HCEC 1CT (cell line): ENCODE measurements around the gene ABHD18.
"Not testable (repeated sequence)": the region's sequence is repeated elsewhere in the genome, so short reads cannot be mapped to it uniquely, and the experiment has no call there.

Experiments
- DNase-seq: peaks from one replicate; pipeline ENCODE4 v3.0.0-alpha.2; 2017

The ABHD18 gene

DNA sequence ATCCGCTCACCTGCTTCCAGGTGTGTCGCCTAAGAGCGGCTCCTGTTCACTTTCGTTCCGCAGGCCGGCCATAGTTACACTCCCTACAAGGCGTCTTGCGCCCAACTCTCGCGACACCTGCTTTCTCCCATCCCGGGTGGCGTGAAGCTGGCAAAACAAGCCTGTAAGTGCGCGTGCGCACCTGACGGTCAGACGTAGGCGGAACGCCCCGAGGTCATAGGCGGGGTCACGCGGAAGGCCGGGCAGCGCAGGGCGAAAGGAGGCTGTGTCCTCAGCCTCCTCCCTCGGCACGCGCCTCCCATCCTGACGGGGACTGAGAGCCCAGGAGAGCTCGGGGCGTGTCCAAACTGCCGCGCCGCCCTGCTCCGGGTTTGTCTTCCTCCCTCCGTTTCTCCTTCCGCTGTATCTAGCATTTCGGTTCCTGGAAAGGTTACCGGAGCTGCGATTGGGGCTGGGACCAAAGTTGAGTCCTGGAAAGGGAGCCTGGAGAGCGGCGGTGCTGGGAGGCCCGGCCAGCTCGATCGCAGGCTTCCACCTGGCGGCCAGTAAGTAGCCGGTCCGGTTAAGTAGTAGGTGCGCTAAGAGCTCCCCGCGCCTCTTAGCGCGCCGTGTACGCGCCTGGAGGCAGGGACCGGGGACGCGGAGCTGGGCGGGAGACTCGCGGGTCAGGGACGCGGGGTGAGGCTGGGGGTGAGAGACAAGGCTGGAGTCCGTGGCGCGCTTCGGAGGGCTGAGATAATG, at the start of gene ABHD18, which contains the start of gene MFSD8:
ABHD18 (plus strand) TSS at position 345 of the 741 bp plus-strand sequence. CDS start 17,550 bp downstream, outside the sequence.
MFSD8 (minus strand) TSS at position 112 of the 741 bp plus-strand sequence; CDS start at position 72, 40 bp downstream.
- DNase-seq: peak; percentile 94

DNA sequence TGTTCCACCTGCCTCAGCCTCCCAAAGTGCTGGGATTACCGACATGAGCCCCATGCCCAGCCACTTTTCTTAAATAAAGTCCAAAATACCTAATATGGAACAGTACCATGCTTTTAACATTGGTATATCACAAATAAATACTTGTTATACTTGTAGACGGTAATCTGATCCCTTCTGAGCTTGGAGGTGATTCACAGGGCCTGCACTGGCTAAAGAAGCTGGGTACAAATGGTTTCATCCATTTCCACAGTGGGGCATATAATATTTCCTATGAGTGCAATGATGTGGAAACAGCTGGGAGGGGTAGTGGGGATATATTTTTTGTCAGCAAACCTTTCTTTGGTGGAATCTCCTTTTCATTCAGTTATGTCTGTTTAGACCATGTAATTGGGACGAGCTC, 48.7 kb upstream of the ABHD18 start:
- DNase-seq: no peak

DNA sequence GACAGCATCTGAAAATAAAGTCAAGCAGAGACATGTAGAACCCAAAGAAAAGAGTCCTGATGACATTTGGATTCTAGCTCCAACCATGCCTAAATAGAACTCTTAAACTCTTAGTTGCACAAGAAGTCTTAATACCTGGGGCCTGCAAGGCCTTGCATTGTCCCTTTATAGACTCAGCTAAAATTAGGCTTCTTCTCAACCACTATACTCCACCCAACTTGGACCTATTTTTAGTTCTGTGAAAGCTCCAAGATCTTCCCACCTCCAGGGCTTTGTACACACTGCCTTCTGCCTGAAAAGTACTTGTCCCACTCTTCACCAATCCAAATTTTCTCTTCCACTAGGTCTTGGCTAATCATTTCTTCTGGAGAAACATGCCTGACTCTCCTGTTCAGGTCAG, 48.1 kb upstream of the ABHD18 start:
- DNase-seq: no peak

DNA sequence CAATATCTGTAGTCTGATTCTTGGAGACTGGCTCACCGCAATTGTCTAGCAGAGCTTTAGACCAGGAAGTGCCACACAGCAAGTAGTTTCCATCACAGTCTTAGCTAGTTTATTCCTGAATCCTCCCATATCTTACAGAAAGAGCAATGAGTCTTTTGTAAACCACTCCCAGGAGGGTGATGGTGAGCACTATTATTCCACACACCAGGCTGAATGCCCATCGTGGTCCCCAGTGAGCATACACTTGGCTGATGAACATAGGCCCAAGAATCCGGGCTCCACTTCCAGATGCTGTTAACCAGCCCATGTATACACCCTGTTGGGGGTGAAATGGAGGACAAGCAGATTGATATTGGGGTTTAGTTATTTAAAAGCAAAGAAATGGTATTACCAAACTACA, 44.7 kb upstream of the ABHD18 start:
- no peak for DNase-seq

DNA sequence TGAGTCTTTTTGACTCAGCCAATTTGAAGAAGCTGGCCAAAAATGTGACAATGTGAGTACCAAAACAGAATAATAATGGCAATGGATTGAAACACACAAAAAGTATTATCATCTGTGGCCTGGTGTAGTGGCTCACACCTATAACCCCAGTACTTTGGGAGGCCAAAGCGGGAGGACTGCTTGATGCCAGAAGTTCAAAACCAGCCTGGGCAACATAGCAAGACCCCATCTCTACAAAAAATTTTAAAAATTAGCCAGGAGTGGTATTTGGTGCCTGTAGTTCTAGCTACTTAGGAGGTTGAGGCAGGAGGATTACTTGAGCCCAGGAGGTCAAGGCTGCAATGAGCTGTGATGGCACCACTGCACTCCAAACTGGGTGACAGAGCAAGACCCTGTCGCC, 43.0 kb upstream of the ABHD18 start:
- no peak for DNase-seq

DNA sequence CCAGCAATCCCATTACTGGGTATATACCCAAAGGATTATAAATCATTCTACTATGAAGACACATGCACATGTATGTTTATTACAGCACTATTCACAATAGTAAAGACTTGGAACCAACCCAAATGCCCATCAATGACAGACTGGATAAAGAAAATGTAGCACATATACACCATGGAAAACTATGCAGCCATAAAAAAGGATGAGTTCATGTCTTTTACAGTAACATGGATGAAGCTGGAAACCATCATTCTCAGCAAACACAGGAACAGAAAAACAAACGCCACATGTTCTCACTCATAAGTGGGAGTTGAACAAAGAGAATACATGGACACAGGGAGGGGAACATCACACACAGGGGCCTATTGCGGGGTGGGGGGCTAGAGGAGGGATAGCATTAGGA, 39.5 kb upstream of the ABHD18 start:
- not testable (repeated sequence) for DNase-seq

DNA sequence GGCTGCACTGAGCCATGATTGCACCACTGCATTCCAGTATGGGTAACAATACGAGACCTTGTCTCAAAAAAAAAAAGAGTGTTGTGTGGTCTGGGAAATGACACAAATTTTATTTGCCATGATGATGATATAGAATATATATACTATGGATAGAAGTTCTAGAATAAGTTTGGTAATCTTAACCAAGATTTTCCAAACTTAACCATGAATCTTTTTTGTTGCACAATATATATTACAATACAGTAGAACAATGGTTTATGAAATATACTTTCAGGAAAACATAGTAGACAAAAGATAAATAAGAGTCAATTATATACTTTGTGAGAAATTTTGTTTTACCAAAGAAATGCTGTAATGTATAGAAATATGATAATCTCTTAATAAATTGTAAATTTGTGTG, 35.0 kb upstream of the ABHD18 start:
- no peak for DNase-seq

DNA sequence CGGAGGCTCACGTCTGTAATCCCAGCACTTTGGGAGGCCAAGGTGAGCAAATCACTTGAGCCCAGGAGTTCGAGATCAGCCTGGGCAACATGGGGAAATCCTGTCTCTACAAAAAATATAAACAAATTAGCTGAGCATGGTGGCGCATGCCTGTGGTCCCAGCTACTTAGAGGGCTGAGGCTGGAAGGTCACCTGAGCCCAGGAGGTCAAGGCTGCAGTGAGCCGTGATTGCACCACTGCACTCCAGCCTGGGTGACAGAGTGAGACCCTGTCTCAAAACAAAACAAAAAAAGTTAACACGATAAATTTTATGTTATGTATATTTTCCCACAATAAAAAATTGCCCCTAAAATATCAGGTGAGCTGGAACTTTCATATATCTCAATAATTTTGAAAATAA, 33.4 kb upstream of the ABHD18 start:
- not testable (repeated sequence) for DNase-seq

DNA sequence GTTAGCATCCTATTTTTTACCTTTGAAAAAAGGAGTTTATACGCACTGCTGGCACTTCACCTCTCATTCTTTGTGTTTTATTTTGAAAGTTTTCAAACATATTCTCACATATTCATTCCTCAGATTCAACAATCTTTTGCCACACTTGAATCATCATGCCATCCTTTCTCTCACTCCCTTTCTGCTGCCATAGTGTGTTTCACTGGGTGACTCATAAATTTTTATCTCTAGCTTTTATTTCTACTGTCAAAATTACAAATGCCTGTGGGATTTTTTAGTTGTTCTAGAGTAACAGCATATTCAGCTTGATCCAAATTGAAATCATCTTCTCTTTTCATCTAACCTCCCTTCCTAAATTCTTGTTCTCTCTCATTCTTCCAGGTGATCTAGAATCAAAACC, 28.2 kb upstream of the ABHD18 start:
- peak; percentile 4 for DNase-seq

DNA sequence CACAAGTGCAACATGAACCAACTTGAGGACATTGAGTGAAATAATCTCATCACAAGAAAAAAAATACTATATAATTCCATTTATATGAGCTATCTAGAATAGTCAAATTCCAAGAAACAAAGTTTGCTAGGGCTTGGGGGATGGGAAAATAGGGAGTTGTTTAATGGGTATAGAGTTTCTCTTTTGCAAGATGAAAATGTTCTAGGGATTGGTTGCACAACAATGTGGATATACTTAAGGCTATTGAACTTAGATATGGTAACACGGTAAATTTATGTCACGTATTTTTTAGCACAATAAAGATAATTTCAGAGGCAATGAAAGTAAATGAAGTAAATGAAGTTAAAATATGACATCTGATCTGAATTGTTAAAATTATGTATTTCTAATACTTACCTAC, 8.1 kb upstream of the ABHD18 start:
- DNase-seq: no peak

DNA sequence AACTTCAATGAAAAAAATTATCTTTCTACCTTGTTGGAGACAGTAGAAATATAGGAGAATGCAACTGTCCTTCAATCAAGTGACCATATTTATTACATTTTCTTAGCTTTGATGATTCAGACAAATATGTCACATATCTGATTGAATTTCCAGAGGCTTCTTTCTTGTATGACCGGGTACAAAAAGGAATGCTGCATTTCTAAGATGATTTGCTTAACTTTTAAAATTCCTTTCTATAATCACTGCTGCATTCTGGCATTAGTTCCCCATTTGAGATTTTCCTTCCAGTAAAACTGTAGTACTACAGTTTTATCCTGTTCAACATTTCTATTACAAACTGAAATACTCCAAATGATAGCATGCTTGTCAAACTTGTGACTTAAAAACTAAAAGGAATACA, 5.4 kb upstream of the ABHD18 start:
- DNase-seq: no peak

DNA sequence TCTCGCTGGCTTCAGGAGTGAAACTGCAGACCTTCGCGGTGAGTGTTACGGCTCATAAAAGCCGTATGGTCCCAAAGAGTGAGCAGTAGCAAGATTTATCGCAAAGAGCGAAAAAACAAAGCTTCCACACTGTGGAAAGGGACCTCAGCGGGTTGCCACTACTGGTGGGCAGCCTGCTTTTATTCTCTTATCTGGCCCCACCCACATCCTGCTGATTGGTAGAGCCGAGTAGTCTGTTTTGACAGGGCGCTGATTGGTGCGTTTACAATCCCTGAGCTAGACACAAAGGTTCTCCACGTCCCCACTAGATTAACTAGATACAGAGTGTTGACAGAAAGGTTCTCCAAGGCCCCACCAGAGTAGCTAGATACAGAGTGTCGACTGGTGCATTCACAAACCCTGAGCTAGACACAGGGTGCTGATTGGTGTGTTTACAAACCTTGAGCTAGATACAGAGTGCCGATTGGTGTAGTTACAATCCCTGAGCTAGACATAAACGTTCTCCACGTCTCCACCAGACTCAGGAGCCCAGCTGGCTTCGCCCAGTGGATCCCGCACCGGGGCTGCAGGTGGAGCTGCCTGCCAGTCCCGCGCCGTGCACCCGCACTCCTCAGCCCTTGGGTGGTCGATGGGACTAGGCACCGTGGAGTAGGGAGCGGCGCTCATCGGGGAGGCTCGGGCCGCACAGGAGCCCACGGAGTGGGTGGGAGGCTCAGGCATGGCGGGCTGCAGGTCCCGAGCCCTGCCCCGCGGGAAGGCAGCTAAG, 1.4 kb upstream of the ABHD18 start:
- DNase-seq: not testable (repeated sequence)

DNA sequence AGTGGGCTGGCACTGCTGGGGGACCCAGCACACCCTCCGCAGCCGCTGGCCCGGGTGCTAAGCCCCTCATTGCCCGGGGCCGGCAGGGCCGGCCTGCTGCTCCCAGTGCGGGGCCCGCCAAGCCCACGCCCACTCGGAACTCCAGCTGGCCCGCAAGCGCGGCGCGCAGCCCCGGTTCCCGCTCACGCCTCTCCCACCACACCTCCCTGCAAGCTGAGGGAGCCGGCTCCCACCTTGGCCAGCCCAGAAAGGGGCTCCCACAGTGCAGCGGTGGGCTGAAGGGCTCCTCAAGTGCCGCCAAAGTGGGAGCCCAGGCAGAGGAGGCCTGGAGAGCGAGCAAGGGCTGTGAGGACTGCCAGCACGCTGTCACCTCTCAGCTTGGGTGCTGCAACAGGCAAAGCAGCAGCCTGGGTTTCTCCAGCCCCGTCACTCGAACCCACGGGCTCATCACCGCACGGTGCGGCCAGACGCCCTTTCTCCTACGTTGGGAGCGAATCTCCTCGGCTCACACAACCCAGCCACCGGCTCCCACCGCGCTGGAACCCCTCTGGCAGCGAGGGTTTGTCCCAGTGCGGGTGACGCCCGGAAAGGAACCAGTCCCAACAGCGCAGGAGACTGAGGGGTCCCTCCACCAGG, 662 bp upstream of the ABHD18 start:
- not testable (repeated sequence) for DNase-seq

DNA sequence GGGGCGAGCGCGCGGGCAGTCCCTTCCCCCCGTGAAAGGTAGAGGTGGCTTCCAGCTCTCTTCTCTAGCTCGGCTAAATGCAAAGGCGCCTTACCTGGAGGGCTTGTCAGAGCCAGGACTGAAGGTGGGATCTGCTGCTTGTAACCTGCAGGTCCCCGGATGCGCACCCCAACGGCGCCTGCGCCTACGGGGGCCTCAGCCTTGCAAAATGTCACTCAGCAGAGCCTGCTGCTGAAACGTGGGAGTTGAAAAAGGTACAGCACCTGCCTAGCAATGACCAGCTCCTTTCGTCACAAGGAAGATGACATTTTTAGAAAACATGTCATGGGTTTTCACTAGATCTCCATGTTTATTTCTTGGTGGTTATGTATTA, 583 bp downstream of the ABHD18 start:
- DNase-seq: no peak

DNA sequence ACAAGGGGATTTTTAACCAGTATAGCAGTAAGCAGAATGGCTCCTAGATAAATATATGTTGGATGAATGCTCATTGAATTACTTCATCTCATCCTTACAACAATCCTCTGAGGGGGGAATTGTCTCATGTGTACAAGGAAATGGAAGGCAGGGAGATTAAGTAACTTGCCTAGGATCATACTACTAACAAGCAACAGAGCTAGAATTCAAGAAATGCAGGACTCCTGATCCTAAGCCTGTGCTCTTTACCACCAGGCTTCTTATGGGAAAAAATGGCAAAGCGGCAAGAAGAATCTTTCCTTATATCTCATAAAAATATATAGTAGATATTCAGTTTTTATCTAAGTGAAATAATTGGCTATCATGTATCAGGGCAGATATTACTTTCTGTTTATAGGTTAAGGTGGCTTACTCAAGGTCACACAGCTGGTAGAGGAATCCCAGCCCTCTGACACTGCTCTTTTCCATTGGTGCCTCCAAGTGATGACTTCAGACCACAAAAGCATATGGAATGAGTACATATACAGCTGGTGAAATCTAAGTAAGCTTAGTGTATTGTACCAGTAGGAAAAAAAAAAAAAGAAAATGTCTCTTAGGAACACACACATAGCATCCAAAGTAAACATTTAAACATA, 2.1 kb downstream of the ABHD18 start:
- peak; percentile 4 for DNase-seq

DNA sequence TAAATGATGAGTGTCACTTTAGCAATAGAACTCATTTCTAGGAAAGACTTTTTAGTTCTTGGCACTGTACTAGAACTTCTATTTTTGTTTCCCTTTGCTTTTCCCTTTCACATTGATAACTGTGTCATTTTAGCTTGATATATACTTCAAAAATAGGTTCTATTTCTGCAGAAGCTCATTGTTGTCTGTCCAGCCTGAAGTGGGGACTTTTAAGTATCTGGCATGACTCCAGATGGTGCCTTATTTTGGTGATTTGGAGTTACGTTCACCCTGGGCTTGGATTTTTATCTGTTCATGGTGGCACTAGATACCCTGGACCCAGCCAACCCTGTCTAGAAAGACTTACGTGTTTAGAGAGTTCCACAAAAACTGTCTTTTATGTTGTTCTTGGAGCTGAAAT, 3.4 kb downstream of the ABHD18 start:
- no peak for DNase-seq

DNA sequence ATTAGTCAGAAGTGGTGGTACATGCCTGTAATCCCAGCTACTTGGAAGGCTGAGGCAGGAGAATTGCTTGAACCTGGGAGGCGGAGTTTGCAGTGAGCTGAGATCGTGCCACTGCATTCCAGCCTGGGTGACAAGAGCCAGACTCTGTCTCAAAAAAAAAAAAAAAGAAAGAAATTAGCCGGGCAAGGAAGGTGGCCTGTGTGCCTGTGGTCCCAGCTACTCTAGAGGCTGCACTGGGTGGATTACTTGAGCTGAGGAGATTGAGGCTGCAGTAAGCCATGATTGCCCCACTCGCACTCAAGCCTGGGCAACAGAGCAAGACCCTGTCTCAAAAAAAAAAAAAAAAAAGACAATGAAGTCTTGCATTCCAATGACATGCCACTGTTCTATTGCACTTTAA, 5.7 kb downstream of the ABHD18 start:
- DNase-seq: not testable (repeated sequence)

DNA sequence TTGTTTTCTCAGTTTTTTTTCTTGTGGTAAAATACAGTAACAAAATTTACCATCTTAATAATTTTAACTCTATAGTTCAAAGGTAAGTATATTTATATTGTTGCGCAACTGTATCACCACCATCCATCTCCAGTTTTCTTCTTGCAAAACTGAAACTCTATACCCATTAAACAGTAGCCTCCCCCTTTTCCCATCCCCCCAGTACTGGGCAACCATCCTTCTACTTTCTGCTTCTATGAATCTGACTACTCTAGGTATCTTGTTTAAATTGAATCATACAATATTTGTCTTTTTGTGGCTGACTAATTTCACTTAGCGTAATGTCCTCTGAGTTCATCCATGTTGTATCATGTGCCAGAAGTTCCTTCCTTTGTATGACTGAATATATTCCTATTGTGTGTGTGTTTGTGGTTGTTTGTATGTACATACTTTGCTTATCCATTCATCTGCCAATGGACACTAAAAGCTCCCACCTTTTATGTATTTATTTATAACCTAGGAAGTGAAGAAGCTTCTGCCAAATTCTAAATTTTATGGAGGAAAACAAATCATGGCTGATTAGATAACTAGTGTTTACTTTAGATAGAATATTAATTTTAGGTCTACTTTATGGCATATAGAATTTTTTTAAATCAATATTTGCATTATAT, 10.0 kb downstream of the ABHD18 start:
- peak; percentile 63 for DNase-seq

DNA sequence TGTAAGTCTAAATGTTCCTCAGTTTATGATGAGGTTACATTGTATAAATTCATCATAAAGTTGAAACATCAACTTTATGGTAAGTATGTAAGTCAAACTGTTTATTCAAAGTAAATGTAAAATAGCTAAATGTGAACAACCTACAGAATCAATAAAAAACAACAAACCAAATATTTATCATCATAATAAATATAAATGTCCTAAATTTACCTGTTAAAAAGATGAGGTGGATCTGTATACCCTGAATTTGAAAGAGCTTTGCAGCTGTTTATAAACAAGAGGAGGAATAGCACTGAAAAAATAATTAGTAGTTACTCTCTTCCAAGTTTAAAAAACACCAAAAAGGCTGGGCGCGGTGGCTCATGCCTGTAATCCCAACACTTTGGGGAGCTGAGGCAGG, 13.7 kb downstream of the ABHD18 start:
- no peak for DNase-seq

DNA sequence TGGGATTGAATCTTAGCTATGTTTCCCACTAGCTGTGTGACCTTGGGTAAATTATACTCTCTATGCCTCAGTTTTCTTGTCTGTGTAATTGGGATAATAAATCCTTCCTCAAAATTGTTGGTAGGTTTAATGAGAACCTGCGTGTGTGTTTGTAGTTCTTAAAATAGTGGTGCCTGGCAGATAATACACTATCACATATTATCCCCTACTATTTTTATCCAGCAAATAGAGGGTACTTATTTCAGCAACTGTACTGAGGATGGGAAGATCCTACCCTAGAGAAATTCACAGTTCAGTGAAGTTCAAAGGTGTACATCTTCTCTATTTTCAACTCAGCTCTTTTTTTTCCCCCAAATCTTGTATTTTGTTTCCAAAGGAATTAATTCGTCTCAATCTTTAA, 17.2 kb downstream of the ABHD18 start:
- DNase-seq: no peak

DNA sequence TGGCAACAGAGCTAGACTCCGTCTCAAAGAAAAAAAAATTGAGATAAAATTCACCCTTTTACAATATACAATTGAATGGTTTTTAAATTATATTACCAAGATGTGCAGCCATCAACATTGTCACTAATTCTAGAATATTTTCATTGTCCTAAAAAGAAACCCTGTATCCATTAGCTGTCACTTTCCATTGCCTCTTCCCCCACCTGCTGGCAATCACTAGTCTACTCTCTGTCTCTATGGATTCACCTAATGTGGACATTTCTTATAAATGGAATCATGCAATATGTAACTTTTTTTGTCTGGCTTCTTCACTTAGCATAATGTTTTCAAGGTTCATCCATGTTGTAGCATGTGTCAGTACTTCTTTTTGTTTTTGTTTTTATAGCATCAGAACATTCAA, 20.8 kb downstream of the ABHD18 start:
- no peak for DNase-seq

DNA sequence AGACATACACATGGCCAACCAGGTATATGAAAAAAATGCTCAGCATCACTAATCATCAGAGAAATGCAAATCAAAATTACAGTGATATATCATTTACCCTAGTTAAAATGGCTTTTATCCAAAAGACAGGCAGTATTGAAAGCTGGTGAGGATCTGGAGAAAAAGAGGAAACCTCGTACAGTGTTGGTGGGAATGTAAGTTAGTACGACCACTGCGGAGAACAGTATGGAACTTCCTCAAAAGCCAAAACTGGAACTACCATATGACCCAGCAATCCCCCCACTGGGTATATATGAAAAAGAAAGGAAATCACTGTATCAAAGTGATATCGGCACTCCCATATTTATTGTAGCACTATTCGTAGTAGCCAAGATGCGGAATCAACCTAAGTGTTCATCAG, 23.4 kb downstream of the ABHD18 start:
- DNase-seq: no peak

DNA sequence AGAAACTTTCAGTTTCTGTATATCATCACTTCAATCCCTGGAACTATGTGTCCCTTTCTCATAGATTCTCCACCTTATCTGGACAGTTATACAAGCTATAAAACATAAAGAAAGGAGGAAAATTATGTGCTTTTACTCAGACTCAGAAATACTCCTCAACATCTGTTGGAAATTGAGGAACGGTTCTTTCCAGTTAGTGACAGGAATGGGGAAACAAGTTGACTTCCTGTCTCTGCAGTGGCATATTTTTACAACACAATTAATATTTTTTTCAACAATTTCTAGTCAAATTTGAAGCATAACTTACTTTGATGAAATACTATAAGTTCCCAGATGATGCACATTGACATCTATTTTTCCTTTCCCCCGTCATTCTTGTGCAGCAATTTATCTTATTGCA, 27.9 kb downstream of the ABHD18 start:
- no peak for DNase-seq
